ENCODE results near the gene CENPH.
"Not testable (repeated sequence)": the region's sequence is repeated elsewhere in the genome, so short reads cannot be mapped to it uniquely, and the experiment has no call there.

Gene CENPH

GRCh38 chr5:69245031-69245430 lies 55.6 kb downstream of the CENPH start:
- in situ Hi-C loops (cut with MboI; ENCODE audit: low pct_unique_long_range_greater_than_20kb, low sequenced_read_pairs, unreplicated experiment): no loop called here
- DNase-seq (ENCODE audit: low spot score): no peak
- TF ChIP-seq CTCF (IDR thresholded peaks at IDR 0.05; ENCODE audit: extremely low read depth, insufficient read depth, missing control alignments): no peak

DNA sequence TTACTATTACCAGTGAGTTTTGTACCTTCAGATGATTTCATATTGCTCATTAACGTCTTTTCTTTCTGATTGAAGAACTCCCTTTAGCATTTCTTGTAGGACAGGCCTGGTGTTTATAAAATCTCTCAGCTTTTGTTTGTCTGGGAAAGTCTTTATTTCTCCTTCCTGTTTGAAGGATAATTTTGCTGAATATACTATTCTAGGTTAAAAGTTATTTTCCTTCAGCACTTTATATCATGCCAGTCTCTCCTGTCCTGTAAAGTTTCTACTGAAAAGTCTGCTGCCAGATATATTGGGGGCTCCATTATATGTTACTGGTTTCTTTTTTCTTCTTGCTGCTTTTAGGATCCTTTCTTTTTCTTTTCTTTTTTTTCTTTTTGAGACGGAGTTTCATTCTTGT lies 58.6 kb downstream of the CENPH start:
- TF ChIP-seq CTCF (IDR thresholded peaks at IDR 0.05; ENCODE audit: extremely low read depth, insufficient read depth, missing control alignments): no peak
- in situ Hi-C loops (cut with MboI; ENCODE audit: low pct_unique_long_range_greater_than_20kb, low sequenced_read_pairs, unreplicated experiment): no loop called here
- DNase-seq (ENCODE audit: low spot score): no peak

DNA sequence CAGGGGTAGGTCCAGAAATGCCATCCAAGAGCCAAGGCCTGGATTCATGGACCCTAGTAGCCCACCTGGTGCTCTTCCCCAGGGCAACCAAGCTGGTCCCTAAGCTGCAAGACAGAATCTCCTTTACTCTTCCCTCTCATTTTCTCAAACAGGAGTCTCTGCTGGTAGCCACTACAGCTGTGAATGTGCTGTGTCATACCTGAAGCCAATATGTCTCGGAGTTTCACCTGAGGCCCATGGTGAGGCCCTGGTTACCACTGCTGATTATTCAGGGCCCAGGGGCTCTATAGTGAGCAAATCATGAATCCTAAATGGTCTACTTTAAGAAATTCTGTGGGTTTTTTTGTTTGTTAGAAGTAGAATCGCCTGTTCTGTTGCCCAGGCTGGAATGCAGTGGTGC lies 61.2 kb downstream of the CENPH start:
- TF ChIP-seq CTCF (IDR thresholded peaks at IDR 0.05; ENCODE audit: extremely low read depth, insufficient read depth, missing control alignments): no peak

DNA sequence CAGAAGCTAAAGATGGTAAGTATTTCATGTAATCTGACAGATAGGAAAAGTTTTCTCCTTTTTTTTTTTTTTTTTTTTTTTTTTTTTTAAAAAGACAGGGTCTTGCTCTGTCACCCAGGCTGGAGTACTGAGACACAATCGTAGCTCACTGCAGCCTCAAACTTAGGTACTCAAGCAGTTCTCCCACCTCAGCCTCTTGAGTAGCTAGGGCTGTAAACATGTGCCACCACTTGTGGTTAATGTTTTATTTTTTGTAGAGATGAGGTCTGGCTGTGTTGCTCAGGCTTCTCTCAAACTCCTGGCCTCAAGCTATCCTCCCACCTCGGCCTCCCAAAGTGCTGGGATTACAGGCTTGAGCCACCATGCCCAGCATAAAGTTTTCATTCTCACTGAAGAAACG lies 63.1 kb downstream of the CENPH start:
- in situ Hi-C loops (cut with MboI; ENCODE audit: low pct_unique_long_range_greater_than_20kb, low sequenced_read_pairs, unreplicated experiment): no loop called here
- DNase-seq (ENCODE audit: low spot score): no peak
- TF ChIP-seq CTCF (IDR thresholded peaks at IDR 0.05; ENCODE audit: extremely low read depth, insufficient read depth, missing control alignments): no peak

More for the DNA sequence above, 61.2 kb downstream of the CENPH start:
- in situ Hi-C loops (cut with MboI; ENCODE audit: low pct_unique_long_range_greater_than_20kb, low sequenced_read_pairs, unreplicated experiment): no loop called here
- no peak for DNase-seq (ENCODE audit: low spot score)

- DNase-seq (ENCODE audit: low spot score); in situ Hi-C loops (cut with MboI; ENCODE audit: low pct_unique_long_range_greater_than_20kb, low sequenced_read_pairs, unreplicated experiment): not testable (repeated sequence)
Observed at GRCh38 chr5:69255940-69256339, 66.6 kb downstream of the CENPH start.

DNA sequence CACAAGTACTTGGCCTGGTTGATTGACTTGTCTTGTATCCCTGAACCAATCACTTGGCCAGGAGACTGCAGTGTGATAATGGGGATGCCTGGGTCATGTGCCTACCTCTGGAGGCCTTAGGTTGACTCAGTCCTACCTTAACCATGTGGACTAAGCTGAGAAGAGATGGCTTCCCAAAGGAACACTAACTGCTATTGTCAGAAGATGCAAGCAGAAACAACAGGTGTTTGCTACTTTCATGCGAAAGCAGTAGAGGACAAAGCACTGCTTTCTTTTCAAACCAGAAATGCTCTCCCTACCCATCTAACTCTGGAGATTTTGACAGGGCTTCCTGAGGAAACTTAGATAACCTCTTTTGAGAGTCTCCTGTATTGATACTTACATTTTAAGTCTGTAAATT lies 68.2 kb downstream of the CENPH start:
- in situ Hi-C loops (cut with MboI; ENCODE audit: low pct_unique_long_range_greater_than_20kb, low sequenced_read_pairs, unreplicated experiment): no loop called here
- DNase-seq (ENCODE audit: low spot score): no peak
- no peak for TF ChIP-seq CTCF (IDR thresholded peaks at IDR 0.05; ENCODE audit: extremely low read depth, insufficient read depth, missing control alignments)

Data from GM13977 (cell line).